HG02763 (cell line): ENCODE data around the gene XXYLT1.

ENCODE experiments used
- ATAC-seq: cut with Tn5 transposase; IDR thresholded peaks from one replicate; pipeline ENCODE4 v1.9.1; 2021; ENCODE audit warnings: mild to moderate bottlenecking, moderate library complexity; ENCODE audit not compliant: unreplicated experiment

The XXYLT1 gene

DNA sequence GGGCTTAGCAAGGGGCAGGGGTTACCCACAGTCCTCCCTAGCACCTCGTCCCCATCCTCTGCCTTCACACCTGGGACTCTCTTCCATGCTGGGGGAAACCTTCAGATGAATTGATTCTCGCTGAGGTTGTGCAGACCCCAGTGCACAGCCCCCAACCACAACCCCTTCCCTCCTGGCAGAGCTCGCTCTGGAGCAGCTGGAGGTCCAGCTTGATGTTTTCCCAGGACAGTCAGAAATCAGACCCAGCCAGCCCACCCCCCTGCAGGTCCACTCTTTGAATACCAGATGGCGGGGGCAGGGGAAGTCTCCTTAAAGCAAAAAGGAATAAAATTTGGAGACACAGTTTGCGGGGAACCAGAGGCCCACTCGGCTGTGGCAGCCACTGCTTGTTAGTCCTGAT is 234.4 kb downstream of the XXYLT1 start:
- ATAC-seq = no peak

- no peak for ATAC-seq
Observed at GRCh38 chr3:195036203-195036505, 234.8 kb downstream of the XXYLT1 start.

GRCh38 chr3:195035345-195036202 is 235.4 kb downstream of the XXYLT1 start:
- no peak for ATAC-seq

- ATAC-seq = no peak
Observed at GRCh38 chr3:195034541-195034940, 236.4 kb downstream of the XXYLT1 start.

DNA sequence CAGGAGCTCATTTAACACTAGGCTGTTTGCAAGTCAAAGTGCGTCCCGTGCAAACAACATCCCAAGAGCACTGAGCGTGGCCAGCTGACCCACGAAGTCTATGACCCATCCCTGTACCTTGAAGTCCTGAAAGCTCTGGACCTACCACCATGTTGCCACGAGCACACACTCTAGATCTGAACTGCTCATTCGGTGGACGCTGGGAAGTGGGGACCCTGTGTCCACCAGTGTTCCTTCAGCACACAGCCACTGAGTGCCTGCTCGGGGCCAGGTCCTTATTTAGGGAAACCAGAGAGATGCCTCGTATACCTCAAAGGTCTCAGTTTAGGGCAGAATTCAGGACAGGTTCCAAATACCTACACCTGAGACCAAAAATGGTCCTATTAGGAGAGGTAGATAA is 236.9 kb downstream of the XXYLT1 start:
- no peak for ATAC-seq

DNA sequence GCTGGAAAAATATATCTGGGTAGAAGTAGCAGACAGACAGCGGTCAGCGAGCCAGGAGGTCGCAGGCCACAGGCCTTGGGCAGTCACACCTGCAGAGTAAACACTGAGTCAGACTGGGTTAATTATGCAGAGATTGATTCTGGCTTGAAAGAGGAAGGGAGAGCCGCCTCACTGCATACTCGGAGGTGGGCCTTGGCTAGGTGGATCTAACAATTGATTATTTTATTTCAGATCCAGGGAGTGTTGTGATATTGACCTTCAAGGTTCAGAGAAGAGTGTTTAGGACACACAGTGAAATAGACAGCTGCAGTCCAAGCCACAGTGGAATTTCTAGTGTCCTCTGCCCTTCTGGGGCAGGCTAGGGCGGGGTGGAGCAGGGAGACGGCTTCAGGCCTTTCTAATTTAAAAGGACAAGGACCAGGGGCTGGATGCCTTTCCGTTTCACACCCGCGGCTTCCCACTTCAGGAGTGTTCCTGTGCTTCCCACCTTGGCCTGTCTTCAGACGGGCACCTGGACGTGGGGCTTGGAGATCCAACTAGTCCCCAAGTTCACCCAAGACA is 237.3 kb downstream of the XXYLT1 start:
- no peak for ATAC-seq

DNA sequence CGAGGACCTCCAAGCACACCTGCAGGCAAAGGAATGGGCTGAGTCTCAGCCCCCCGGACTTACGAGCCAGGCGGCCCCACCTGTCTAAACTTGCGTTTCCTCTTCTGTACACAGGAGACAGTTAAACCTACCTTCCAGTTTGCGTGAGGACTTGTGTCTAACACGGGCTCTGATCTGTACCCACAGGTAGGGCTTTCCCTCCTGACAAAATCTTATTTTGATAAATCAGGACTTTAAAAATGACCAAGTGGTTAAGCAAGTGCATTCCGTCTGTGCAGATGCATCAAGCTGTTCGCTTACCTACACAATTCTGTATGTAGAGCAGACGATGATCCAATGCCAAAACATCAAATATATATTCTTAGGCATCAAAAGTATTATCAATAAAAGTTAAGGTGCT is 238.0 kb downstream of the XXYLT1 start:
- no peak for ATAC-seq

DNA sequence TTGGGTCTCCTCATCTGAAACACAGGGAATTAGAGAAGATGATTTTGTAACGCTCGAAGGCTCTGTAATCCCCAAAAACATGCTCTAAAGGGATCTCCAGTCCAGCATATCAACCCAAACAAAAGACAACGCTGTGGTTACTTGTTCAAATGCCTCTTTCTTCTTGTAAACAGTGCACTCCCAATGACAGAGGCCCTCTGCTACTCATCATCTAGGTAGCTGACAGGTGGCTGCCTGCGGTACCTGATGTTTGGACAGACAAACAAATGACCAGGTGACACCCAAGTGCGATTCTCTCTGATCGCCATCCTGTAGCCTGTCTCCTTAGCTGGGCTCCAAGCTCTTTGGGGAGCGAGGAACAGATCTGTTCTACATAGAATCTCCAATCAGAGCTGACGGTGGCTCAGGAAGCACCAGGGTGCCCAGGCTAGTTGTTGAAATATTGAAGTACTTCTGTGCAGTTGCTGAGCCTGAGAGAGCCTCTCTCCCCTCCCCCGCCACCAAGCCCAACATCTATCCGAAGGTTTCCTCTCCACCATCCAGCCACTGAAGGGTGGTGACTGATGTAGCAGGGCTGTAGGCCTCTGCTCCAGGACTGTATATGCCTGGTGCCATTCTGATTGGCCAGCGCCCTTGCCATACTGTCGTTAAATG is 238.7 kb downstream of the XXYLT1 start:
- ATAC-seq = no peak

DNA sequence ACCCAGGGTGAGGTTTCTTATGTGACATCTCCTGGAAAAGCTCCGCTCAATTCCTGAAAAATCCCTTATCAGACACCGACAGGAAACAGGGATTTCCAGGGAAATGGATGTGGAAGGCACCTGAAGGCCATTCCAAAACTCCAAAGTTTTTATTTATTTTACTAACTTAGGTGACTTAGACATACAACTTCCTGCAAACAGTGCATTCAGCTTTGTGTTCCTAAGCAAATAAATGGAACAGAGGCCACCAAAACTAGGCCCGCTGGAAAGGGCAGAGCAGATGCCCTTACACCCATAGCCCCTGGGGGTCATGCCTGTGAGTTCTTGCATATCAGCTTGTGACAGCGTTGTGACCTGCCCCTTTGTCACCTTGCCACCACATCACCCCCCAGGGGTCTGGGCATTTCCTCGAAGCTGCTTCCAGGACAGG is 239.4 kb downstream of the XXYLT1 start:
- no peak for ATAC-seq

DNA sequence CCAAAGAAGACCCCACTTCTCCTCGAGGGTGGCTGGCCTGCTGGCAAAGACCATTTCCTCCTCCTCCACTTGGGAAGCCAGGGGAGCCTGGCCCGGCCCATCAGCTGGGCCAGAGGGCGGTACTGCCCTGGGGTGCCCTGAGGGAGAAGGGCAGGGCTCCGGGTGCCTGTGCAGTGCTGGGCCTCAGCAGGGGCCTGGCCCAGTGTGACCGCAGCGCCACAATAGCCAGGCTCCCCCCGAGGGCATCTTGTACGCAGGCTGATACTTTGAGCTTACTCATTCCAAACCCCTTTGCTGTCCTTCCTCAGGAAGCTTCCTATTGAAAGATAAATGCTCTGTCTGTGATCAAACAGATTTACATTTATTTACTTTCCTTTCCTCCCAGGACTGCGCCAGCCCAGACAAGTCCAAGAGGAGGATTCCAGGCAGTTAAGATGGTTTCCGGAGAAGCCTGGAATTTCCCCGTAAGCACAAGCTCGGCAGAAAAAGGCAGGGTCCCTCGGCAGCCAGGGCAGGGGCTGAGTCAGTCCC is 240.1 kb downstream of the XXYLT1 start:
- ATAC-seq = no peak

- no peak for ATAC-seq
Observed at GRCh38 chr3:195028877-195029606, 241.9 kb downstream of the XXYLT1 start.

- ATAC-seq = no peak
Observed at GRCh38 chr3:195025884-195026200, 245.1 kb downstream of the XXYLT1 start.

- no peak for ATAC-seq
Observed at GRCh38 chr3:195025056-195025883, 245.7 kb downstream of the XXYLT1 start.

DNA sequence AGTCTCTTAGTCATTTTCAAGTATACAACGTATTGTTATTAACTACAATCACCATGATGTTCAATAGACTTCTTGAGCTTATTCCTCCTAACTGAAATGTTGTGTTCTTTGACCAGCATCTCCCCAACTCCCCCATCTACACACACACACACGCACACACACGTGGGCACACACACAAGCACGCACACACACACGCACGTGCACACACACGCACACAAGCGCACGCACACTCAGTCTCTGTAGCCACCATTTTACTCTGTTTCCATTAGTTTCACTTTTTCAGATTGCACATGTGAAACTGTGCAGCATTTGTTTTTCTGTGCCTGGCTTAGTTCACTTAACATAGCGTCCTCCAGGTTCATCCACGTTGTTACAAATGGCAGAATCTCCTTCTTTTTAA is 247.0 kb downstream of the XXYLT1 start:
- no peak for ATAC-seq

- no peak for ATAC-seq
Observed at GRCh38 chr3:195023576-195023975, 247.4 kb downstream of the XXYLT1 start.

GRCh38 chr3:195021692-195022091 is 249.3 kb downstream of the XXYLT1 start:
- no peak for ATAC-seq

GRCh38 chr3:195020921-195021320 is 250.0 kb downstream of the XXYLT1 start:
- no peak for ATAC-seq

DNA sequence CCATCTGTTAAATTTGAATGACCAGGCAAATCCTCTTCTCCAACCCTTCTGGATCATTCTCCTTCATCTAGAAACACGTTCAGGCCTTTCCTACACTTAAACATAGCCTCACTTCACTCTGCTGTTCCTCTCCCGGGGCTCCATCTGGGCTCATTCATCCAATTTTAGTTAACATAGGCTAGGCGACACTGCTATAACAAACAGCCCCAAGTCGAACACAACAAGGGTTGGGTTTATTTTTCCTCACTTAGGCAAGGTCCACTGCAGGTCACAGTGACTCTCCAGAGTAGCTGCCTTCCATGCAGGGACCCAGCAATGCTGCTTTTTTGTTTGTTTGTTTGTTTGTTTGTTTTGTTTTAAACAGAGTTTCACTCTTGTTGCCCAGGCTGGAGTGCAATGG is 250.8 kb downstream of the XXYLT1 start:
- ATAC-seq = no peak

DNA sequence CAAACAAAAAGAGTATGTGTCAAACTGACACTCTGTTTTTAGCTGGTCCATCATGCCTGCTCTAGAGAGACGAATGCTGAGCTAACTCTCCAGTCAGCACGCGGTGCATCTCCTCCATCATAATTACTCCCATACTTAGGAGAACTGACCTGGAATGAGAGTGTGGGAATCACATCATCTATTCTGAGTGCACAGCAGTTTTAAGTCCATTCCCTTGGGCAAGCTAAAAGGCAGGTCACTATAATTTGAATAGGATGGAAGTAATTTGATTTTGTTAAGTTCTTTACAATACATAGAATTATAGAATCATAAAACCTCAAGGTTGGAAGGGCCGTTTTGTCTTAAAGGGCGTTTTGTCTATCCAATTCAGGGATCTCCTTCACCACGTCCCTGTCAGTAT is 251.6 kb downstream of the XXYLT1 start:
- no peak for ATAC-seq
